Neural cell (in vitro differentiated cells): ENCODE results near the gene MOV10L1. TPM values are rescaled to one million over a fixed set of nuclear protein-coding genes. Genes with fewer than 3 reads are reported as not detected.

Experiments used
- H2AFZ ChIP-seq: fragments of 200-600, 300-800 bp; sonication (generic), shearing (Covaris generic); 2 replicates; pipeline ENCODE4 v1.6.0; 2014; ENCODE audit warnings: low read depth, mild to moderate bottlenecking, antibody characterized with exemption, low read length, moderate library complexity
- H3F3A ChIP-seq: fragments of 200-600 bp; shearing (Covaris generic); 2 replicates; pipeline ENCODE4 v1.6.1; 2016; ENCODE audit warnings: mild to moderate bottlenecking, moderate library complexity, mixed read lengths, antibody characterized with exemption, low read length; ENCODE audit not compliant: insufficient read depth, poor library complexity, severe bottlenecking
- H3K27ac ChIP-seq: fragments of 200-600, 300-800 bp; sonication (generic), shearing (Covaris generic); 2 replicates; pipeline ENCODE4 v1.5.1; 2014; ENCODE audit warnings: mild to moderate bottlenecking, low read length, moderate library complexity
- H3K27me3 ChIP-seq: fragments of 300-800, 200-600 bp; sonication (generic), shearing (Covaris generic); 2 replicates; pipeline ENCODE4 v1.6.0; 2014; ENCODE audit warnings: mild to moderate bottlenecking, low read depth, low read length, moderate library complexity; ENCODE audit not compliant: insufficient read depth
- H3K36me3 ChIP-seq: fragments of 300-800, 200-600 bp; sonication (generic), shearing (Covaris generic); 2 replicates; pipeline ENCODE4 v1.5.1; 2014; ENCODE audit warnings: mild to moderate bottlenecking, antibody characterized with exemption, low read length, moderate library complexity; ENCODE audit not compliant: insufficient read depth
- H3K4me2 ChIP-seq: fragments of 300-800, 200-600 bp; sonication (generic), shearing (Covaris generic); 2 replicates; pipeline ENCODE4 v1.6.0; 2014; ENCODE audit warnings: mild to moderate bottlenecking, low read length
- H3K4me3 ChIP-seq: fragments of 300-800, 200-600 bp; sonication (generic), shearing (Covaris generic); 2 replicates; pipeline ENCODE4 v1.5.1; 2014; ENCODE audit warnings: mild to moderate bottlenecking, low read length, moderate library complexity
- H3K79me2 ChIP-seq: fragments of 200-600 bp; shearing (Covaris generic); replicated peaks from 2 replicates; pipeline ENCODE4 v1.6.0; 2014; ENCODE audit warnings: mild to moderate bottlenecking, low read length, moderate library complexity; ENCODE audit not compliant: insufficient read depth
- H3K9ac ChIP-seq: fragments of 300-800, 200-600 bp; sonication (generic), shearing (Covaris generic); 2 replicates; pipeline ENCODE4 v1.6.1; 2016; ENCODE audit warnings: mild to moderate bottlenecking, low read length, mixed read lengths
- H3K9me2 ChIP-seq: fragments of 200-600 bp; shearing (Covaris generic); 2 replicates; pipeline ENCODE4 v1.6.1; 2016; ENCODE audit warnings: mild to moderate bottlenecking, low read length, mixed read lengths; ENCODE audit not compliant: insufficient read depth
- H3K9me3 ChIP-seq: fragments of 200-600, 300-800 bp; sonication (generic), shearing (Covaris generic); 2 replicates; pipeline ENCODE4 v1.6.1; 2016; ENCODE audit warnings: mild to moderate bottlenecking, mixed run types, low read length, moderate library complexity, mixed read lengths
- H4K20me1 ChIP-seq: fragments of 200-600 bp; shearing (Covaris generic); 2 replicates; pipeline ENCODE4 v1.6.1; 2016; ENCODE audit warnings: mild to moderate bottlenecking, mixed run types; ENCODE audit not compliant: insufficient read depth
- CTCF ChIP-seq: fragments of 450-650 bp; IDR thresholded peaks from 2 replicates; pipeline ENCODE4 v1.5.1; 2014; ENCODE audit warnings: antibody characterized with exemption, mild to moderate bottlenecking, moderate library complexity; ENCODE audit not compliant: poor library complexity, severe bottlenecking
- EP300 ChIP-seq: fragments of 450-650 bp; conservative IDR thresholded peaks from 2 replicates; pipeline ENCODE4 v1.6.1; 2014; ENCODE audit warnings: antibody characterized with exemption, mild to moderate bottlenecking, moderate library complexity; ENCODE audit not compliant: poor library complexity, severe bottlenecking
- EZH2 ChIP-seq: fragments of 200-600, 300-800 bp; shearing (Covaris generic), sonication (generic); IDR thresholded peaks from 2 replicates; pipeline ENCODE4 v1.6.1; 2014; ENCODE audit warnings: antibody characterized with exemption, low read length, borderline replicate concordance, mild to moderate bottlenecking; ENCODE audit not compliant: insufficient read depth, poor library complexity, severe bottlenecking
- MXI1 ChIP-seq: fragments of 450-650 bp; conservative IDR thresholded peaks from 2 replicates; pipeline ENCODE4 v1.6.1; 2014; ENCODE audit warnings: antibody characterized with exemption, mild to moderate bottlenecking; ENCODE audit not compliant: poor library complexity, severe bottlenecking
- POLR2AphosphoS5 ChIP-seq: IDR thresholded peaks from 2 replicates; pipeline ENCODE4 v1.6.1; 2012
- RAD21 ChIP-seq: fragments of 450-650 bp; conservative IDR thresholded peaks from 2 replicates; pipeline ENCODE4 v1.6.1; 2014; ENCODE audit warnings: antibody characterized with exemption, mild to moderate bottlenecking, moderate library complexity
- REST ChIP-seq: IDR thresholded peaks from 2 replicates; pipeline ENCODE4 v1.6.1; 2012; ENCODE audit warnings: borderline replicate concordance
- SMC3 ChIP-seq: fragments of 450-650 bp; conservative IDR thresholded peaks from 2 replicates; pipeline ENCODE4 v1.6.1; 2014; ENCODE audit warnings: antibody characterized with exemption, mild to moderate bottlenecking, moderate library complexity; ENCODE audit not compliant: poor library complexity
- TAF1 ChIP-seq: IDR thresholded peaks from 2 replicates; pipeline ENCODE4 v1.6.1; 2012; ENCODE audit warnings: low read depth
- polyA plus RNA-seq: library from polyadenylated mRNA; depleted of rRNA; stranded (reverse); fragments of >200 nt; gene quantifications from 2 replicates; pipeline ENCODE4 v1.2.3, GENCODE V29; 2014

MOV10L1 gene
- polyA plus RNA-seq, 1 donor from 2014 or later: not detected

GRCh38 chr22:50178471-50178864 is 88.7 kb downstream of the MOV10L1 start:
- H4K20me1 ChIP-seq: no peaks in the 10 kb centered on the region
- no peak overlapping the region for H3K4me2 ChIP-seq
- no peaks in the 10 kb centered on the region for H3K9me2 ChIP-seq
- H3K27me3 ChIP-seq: no peaks in the 10 kb centered on the region
- H3K27ac ChIP-seq: no peak overlapping the region
- H3K79me2 ChIP-seq: no peaks in the 10 kb centered on the region
- H3K9me3 ChIP-seq: no peaks in the 10 kb centered on the region
- no peak for TF ChIP-seq RAD21
- no peak for TF ChIP-seq EZH2
- TF ChIP-seq SMC3: no peak
- no peak for TF ChIP-seq CTCF
- no peak for TF ChIP-seq TAF1
- TF ChIP-seq MXI1: no peak
- TF ChIP-seq REST: no peak
- TF ChIP-seq POLR2AphosphoS5: no peak
- no peak for TF ChIP-seq EP300
- H3K9ac ChIP-seq: no peak overlapping the region
- H3K36me3 ChIP-seq: no peaks in the 10 kb centered on the region
- no peak overlapping the region for H2AFZ ChIP-seq
- no peaks in the 10 kb centered on the region for H3F3A ChIP-seq
- H3K4me3 ChIP-seq: no peak overlapping the region

DNA sequence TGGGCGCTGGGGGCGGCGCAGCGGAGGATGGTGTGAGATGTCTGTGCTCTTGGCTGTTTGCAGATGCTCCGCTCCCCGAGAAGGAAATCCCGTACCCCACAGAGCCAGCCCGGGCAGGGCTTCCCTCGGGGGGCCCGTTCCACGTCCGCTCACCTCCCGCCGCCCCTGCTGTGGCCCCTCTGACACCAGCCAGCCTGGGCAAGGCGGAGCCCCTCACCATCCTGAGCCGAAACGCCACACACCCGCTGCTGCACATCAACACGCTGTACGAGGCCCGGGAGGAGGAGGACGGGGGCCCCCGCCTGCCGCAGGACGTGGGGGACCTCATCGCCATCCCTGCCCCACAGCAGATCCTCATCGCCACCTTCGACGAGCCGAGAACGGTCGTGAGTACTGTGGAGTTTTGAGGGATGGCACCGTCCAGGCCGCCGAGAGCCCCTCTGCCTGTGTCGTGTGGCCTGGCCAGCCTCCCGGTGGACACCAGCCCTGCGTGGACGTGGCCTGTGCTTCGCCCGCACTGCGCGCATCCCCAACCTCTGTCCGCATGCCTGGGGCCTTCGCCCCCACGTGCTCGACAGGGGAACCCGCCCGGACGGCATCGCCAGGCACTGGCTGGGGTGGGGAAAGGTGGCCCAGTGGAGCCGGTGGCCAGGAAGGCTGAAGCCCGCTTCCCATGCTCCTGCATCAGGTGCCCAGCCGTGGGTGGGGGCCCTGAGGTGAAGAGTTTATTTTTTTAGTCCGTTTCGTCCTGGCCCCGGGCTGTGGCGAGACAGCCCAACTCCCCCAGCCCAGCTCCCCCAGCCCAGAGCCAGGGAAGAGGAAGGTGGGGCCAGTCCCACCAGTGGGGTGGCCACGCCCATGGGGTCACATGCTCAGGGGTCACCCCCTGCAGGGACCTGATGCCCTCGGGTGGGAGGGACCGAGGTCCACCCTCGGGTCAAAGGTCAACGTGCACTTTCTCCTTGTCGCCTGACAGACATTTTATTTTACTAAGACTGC is 89.4 kb downstream of the MOV10L1 start:
- H3K9me2 ChIP-seq: no peaks in the 10 kb centered on the region
- H3K9me3 ChIP-seq: no peaks in the 10 kb centered on the region
- H3F3A ChIP-seq: no peaks in the 10 kb centered on the region
- no peak overlapping the region for H3K4me2 ChIP-seq
- no peak overlapping the region for H3K9ac ChIP-seq
- no peaks in the 10 kb centered on the region for H4K20me1 ChIP-seq
- H3K4me3 ChIP-seq: no peak overlapping the region
- H3K27me3 ChIP-seq: no peaks in the 10 kb centered on the region
- H2AFZ ChIP-seq: no peak overlapping the region
- no peaks in the 10 kb centered on the region for H3K79me2 ChIP-seq
- H3K27ac ChIP-seq: no peak overlapping the region
- TF ChIP-seq SMC3: no peak
- no peak for TF ChIP-seq REST
- TF ChIP-seq POLR2AphosphoS5: no peak
- TF ChIP-seq EZH2: no peak
- no peak for TF ChIP-seq MXI1
- no peak for TF ChIP-seq RAD21
- TF ChIP-seq EP300: no peak
- TF ChIP-seq TAF1: no peak
- no peak for TF ChIP-seq CTCF
- no peaks in the 10 kb centered on the region for H3K36me3 ChIP-seq
